Measurements from ENCODE around the gene DOK7.

GRCh38 chr4:3473181-3473950 lies 10.3 kb downstream of the DOK7 start:
- TF ChIP-seq CTCF (IDR thresholded peaks at IDR 0.05) (no peak), POLR2A (IDR thresholded peaks at IDR 0.05) (no peak)
